ENCODE data around the gene NSUN4. TPM values are rescaled to one million over a fixed set of nuclear protein-coding genes. Genes with fewer than 3 reads are reported as not detected.

Gene NSUN4
- total and polyA plus RNA-seq, 2 of the 13 experiments (the other 11 are each of a cell fraction or from before 2014, with no cell fraction given), result 21.5 to 23.5 TPM

DNA sequence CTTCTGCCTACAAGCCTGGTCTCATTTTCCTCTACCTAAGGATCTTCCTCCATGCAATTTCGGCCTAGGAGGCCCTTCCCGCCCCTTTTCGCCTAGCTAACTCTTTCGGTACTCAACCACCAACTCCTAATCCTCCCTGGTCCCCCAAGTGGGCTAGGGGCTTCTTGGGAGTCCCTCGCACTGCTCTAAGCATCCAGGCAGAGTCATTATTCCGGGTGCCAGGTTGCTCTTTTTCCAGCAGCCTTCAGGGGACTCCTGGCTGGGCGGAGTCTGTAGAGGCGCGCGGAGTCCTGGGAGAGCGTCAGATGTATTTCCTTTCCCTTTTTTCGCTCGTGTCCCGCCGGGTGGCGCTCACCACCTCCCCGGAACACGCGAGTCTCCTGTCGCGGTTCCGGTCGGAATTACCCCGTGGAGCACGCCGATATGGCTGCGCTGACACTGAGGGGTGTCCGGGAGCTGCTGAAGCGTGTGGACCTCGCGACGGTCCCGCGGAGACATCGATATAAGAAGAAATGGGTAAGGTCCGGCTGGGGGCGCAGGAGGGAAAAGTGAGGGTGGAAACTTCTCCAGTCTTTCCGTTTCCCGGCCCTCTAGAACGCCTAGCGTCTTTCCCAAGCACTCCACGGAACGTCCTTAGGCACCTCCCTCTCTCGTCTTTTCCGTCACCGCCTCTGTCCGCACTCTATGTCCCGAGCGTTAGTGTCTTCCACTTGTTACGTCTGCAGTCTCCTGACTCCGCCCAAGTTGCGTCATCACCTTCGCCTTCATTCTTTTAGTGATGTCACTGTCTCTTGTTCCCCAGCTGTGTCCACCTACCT lies at the start of gene NSUN4 (continued):
- TF ChIP-seq ZNF260 (CRISPR knock-in tag; IDR thresholded peaks at IDR 0.05; ENCODE audit: borderline replicate concordance, low read depth), result no peak
- no peak for TF ChIP-seq ZNF674 (CRISPR knock-in tag; IDR thresholded peaks at IDR 0.05; ENCODE audit: low read depth)
- TF ChIP-seq ZNF589 (CRISPR knock-in tag; conservative IDR thresholded peaks at IDR 0.05), result no peak; the same call in 1 of the 2 replicates
- TF ChIP-seq, protein P1, sequence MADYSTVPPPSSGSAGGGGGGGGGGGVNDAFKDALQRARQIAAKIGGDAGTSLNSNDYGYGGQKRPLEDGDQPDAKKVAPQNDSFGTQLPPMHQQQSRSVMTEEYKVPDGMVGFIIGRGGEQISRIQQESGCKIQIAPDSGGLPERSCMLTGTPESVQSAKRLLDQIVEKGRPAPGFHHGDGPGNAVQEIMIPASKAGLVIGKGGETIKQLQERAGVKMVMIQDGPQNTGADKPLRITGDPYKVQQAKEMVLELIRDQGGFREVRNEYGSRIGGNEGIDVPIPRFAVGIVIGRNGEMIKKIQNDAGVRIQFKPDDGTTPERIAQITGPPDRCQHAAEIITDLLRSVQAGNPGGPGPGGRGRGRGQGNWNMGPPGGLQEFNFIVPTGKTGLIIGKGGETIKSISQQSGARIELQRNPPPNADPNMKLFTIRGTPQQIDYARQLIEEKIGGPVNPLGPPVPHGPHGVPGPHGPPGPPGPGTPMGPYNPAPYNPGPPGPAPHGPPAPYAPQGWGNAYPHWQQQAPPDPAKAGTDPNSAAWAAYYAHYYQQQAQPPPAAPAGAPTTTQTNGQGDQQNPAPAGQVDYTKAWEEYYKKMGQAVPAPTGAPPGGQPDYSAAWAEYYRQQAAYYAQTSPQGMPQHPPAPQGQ (CRISPR knock-in tag; IDR thresholded peaks at IDR 0.05; ENCODE audit: borderline replicate concordance), result no peak; the same call in 1 of the 2 replicates
- TF ChIP-seq, protein P2, sequence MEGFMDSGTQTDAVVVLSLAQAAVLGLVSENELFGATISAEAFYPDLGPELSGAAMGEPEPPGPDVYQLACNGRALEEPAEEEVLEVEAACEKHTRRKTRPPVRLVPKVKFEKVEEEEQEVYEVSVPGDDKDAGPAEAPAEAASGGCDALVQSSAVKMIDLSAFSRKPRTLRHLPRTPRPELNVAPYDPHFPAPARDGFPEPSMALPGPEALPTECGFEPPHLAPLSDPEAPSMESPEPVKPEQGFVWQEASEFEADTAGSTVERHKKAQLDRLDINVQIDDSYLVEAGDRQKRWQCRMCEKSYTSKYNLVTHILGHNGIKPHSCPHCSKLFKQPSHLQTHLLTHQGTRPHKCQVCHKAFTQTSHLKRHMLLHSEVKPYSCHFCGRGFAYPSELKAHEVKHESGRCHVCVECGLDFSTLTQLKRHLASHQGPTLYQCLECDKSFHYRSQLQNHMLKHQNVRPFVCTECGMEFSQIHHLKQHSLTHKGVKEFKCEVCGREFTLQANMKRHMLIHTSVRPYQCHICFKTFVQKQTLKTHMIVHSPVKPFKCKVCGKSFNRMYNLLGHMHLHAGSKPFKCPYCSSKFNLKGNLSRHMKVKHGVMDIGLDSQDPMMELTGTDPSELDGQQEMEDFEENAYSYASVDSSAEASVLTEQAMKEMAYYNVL (CRISPR knock-in tag; IDR thresholded peaks at IDR 0.05; ENCODE audit: borderline replicate concordance), result no peak; the same call in 1 of the 2 replicates
- no peak for TF ChIP-seq HNRNPUL1 (IDR thresholded peaks at IDR 0.05; ENCODE audit: low read depth, low read length)
- TF ChIP-seq, protein P3, sequence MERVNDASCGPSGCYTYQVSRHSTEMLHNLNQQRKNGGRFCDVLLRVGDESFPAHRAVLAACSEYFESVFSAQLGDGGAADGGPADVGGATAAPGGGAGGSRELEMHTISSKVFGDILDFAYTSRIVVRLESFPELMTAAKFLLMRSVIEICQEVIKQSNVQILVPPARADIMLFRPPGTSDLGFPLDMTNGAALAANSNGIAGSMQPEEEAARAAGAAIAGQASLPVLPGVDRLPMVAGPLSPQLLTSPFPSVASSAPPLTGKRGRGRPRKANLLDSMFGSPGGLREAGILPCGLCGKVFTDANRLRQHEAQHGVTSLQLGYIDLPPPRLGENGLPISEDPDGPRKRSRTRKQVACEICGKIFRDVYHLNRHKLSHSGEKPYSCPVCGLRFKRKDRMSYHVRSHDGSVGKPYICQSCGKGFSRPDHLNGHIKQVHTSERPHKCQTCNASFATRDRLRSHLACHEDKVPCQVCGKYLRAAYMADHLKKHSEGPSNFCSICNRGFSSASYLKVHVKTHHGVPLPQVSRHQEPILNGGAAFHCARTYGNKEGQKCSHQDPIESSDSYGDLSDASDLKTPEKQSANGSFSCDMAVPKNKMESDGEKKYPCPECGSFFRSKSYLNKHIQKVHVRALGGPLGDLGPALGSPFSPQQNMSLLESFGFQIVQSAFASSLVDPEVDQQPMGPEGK (CRISPR knock-in tag; IDR thresholded peaks at IDR 0.05), result peak; percentile 42; the same call in 1 of the 2 replicates
- TF ChIP-seq ZNF749 (CRISPR knock-in tag; IDR thresholded peaks at IDR 0.05; ENCODE audit: borderline replicate concordance), result no peak
- peak; percentile 82 for TF ChIP-seq ELF1 (CRISPR knock-in tag; IDR thresholded peaks at IDR 0.05)
- TF ChIP-seq SNRNP70 (IDR thresholded peaks at IDR 0.05; ENCODE audit: low read depth, low read length), result no peak
- TF ChIP-seq ZNF530 (CRISPR knock-in tag; IDR thresholded peaks at IDR 0.05; ENCODE audit: low read depth), result no peak
- peak; percentile 38; the same call in 1 of the 2 replicates for TF ChIP-seq ETV6 (CRISPR knock-in tag; conservative IDR thresholded peaks at IDR 0.05)
- peak; percentile 24; the same call in 1 of the 2 replicates for TF ChIP-seq NR2C2 (CRISPR knock-in tag; IDR thresholded peaks at IDR 0.05; ENCODE audit: borderline replicate concordance)
- no peak for TF ChIP-seq IKZF1 (IDR thresholded peaks at IDR 0.05)
- TF ChIP-seq TEAD2 (CRISPR knock-in tag; IDR thresholded peaks at IDR 0.05), result no peak
- TF ChIP-seq NR1H2 (CRISPR knock-in tag; IDR thresholded peaks at IDR 0.05; ENCODE audit: borderline replicate concordance, low read depth), result no peak
- TF ChIP-seq, protein P4, sequence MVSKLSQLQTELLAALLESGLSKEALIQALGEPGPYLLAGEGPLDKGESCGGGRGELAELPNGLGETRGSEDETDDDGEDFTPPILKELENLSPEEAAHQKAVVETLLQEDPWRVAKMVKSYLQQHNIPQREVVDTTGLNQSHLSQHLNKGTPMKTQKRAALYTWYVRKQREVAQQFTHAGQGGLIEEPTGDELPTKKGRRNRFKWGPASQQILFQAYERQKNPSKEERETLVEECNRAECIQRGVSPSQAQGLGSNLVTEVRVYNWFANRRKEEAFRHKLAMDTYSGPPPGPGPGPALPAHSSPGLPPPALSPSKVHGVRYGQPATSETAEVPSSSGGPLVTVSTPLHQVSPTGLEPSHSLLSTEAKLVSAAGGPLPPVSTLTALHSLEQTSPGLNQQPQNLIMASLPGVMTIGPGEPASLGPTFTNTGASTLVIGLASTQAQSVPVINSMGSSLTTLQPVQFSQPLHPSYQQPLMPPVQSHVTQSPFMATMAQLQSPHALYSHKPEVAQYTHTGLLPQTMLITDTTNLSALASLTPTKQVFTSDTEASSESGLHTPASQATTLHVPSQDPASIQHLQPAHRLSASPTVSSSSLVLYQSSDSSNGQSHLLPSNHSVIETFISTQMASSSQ (IDR thresholded peaks at IDR 0.05; ENCODE audit: low read depth), result 0 out of 2 replicates have a peak, but pooled peaks have one; percentile 25
- TF ChIP-seq, protein P4 (CRISPR knock-in tag; IDR thresholded peaks at IDR 0.05; ENCODE audit: borderline replicate concordance), result peak; percentile 29; the same call in 1 of the 2 replicates

Data from HepG2 (cell line).